Stimulated activated CD4-positive, alpha-beta T cell treated with anti-CD3 and anti-CD28 coated beads, Interleukin-4, amount 100 ng/mL, for 24 hours (primary cell): Measurements from ENCODE around the gene PON2.
"Not testable (repeated sequence)": the region's sequence is repeated elsewhere in the genome, so short reads cannot be mapped to it uniquely, and the experiment has no call there.

Experiments
- DNase-seq: peaks from one replicate; pipeline ENCODE4 v3.0.0-alpha.2; 2020

Gene PON2

DNA sequence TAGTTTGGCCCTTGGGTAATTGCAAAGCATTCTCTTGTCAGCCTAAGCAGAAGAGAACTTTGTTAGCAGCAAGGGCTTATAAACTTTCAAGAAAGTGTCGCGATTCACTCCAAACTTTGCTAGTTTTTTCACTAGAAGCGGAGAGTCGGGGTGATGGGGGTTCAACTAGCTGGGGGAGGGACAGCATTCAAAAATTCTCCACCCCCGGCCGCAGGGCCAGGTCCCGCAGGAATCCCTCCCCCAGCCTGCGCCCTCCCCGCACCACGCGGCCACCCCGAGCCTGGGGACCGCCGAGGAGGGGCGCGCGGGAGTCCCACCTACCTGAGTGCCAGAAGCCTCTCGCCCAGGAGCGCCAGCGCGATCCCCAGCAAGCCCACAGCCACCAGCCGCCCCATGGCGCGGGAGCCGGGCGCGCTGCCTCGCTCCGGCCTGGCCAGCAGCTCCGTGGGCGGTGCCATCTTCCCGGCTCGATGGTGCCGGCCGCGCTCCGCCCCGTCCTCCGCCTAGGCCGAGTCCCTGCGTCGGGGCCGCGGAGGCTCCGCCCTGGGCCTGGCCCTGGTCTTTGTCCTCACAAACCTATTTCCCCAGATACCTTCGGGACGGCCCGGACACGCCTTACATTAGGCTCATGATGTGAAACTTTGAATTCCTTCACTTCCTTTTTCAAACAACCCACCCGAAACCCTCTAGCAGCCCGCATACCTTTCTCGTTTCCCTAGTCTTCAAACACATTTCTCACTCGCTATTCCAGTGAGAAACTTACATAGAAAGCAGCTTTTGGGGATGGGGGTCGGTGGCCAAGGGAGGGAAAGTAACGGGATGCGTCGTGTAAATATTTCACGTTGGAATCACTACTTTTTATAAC lies at the start of gene PON2:
Gene PON2, minus strand, starts transcription at position 472 of the 865 bp plus-strand sequence. Its CDS starts 77 bp downstream, at position 395.
- DNase-seq = peak; percentile 22

GRCh38 chr7:95482424-95482823 lies 47.6 kb upstream of the PON2 start:
- DNase-seq = no peak

GRCh38 chr7:95481271-95482165 lies 46.7 kb upstream of the PON2 start:
- no peak for DNase-seq

DNA sequence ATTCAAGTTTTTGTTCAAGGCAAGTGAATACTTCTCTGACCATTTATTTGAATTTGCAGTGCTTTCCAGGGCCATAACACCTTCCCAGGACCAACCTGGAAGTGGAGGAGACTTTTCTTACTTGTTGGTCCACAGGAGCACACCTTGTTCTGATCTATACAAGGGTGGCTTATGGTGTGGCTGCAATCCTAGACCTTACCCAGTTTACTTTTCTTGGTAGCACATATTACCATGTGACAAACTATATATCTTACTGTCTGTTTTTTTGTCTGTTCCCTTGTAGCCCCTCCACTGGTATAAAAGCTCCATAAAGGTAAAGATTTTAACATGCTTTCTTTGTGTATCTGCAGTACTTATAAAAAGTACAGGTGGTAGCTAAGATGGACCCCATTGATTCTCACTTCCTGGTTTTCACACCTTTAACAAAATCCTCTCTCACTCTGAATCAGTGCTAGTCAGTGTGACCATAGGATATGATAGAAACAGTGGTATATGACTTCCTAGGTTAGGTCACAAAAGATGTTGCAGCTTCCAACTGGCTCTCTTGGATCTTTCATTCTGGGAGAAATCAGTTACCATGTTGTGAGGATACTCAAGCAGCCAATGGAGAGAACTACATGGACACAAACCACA lies 45.3 kb upstream of the PON2 start:
- DNase-seq = no peak

GRCh38 chr7:95478272-95479037 lies 43.6 kb upstream of the PON2 start:
- no peak for DNase-seq

GRCh38 chr7:95476904-95477594 lies 42.2 kb upstream of the PON2 start:
- peak; percentile 50 for DNase-seq

DNA sequence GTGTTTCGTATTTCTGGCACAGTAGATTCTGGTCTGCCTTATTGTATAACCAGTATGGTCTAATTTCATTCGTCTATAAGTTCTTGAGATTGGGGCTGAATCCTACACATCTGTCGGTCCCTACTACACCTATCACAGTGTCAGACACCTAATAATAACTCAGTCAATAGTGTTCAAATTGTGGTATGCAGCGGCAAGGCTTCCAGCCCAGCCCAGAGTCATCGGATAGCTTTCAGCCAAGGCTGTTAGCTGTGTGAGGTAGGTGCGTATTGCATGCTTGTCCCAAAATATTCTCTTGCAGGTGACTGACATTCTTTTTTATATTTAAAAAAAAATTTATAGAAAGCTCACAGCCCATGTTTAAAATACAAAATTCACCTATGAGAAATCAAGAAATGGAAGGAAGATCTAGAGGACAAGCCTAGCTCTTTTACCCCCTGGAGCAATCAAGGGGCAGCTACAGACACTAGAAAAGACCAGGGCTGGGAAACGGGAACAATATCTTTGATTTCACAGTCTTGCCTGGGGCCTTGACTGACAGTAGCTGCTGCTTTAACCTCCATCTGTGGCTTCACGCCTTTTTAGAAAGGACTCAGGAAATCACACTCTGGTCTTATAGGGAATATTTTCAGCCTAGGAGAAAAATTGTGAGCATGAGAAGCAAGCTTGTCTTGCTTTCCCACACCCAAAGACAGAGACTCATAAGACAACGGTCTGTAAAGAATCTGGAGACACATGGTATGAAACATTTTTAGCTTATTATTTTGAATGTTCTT lies 41.4 kb upstream of the PON2 start:
- no peak for DNase-seq

- DNase-seq = no peak
Observed at GRCh38 chr7:95473276-95473985, 38.6 kb upstream of the PON2 start.

- DNase-seq = no peak
Observed at GRCh38 chr7:95472581-95473161, 37.8 kb upstream of the PON2 start.

DNA sequence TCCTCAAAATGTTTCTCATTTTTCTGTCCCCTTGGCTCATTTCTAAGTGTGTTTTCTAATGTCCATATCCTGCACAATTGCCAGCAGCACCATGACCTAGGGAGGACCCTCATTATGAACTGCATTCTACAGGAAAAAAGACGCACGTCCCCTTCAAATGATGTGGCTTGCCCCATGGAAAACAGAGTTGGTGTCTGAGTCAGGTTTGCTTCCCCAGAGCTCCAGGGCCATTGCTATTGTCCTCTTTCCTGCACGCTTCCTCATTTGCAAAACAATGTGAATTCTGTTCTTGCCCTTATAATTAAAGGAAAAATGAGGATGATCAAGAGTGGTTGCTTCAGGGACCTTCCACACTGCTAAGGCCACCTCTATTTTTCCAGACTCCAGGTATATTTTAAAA lies 36.2 kb upstream of the PON2 start:
- DNase-seq = no peak

- DNase-seq = no peak
Observed at GRCh38 chr7:95470452-95470851, 35.6 kb upstream of the PON2 start.

DNA sequence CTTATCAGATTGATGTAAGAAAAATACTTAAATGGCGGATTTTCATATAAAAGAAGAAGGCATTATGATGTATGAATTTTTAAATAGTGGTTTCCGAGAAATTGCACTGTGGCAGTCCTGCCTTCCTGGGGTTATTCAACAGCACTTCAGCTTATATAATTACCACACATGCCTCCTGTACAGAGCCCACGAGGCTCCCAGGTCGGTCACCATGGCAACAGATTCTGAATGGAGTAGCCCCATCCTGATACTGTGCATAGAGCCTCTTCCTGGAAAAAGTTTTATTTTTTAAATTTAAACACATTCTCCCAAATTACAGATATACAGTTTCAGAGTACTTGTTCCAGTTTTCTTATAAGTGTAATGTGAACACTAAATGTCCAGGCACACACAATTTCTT lies 35.0 kb upstream of the PON2 start:
- no peak for DNase-seq

- no peak for DNase-seq
Observed at GRCh38 chr7:95469187-95469586, 34.4 kb upstream of the PON2 start.

- DNase-seq = no peak
Observed at GRCh38 chr7:95467912-95468607, 33.2 kb upstream of the PON2 start.

- not testable (repeated sequence) for DNase-seq
Observed at GRCh38 chr7:95460653-95461052, 25.8 kb upstream of the PON2 start.

DNA sequence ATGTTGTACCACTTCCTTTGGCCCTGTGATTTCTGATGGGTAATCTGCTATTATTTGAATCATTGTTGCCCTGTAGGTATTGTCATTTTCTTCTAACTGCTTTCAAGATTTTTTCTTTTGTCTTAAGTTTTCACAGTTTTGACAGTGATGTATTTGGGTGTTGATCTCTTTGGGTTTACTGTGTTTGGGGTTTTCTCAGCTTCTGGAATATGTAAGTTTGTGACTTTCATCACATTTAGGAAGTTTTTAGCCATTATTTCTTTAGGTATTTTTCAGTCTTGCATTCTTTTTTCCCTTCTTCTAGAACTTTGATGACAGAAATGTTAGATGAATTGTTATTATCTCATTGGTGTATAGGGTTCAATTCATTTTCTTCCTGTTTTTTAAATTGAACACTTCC lies 23.1 kb upstream of the PON2 start:
- no peak for DNase-seq

GRCh38 chr7:95454438-95455045 lies 19.7 kb upstream of the PON2 start:
- no peak for DNase-seq

- no peak for DNase-seq
Observed at GRCh38 chr7:95446618-95447017, 11.8 kb upstream of the PON2 start.

DNA sequence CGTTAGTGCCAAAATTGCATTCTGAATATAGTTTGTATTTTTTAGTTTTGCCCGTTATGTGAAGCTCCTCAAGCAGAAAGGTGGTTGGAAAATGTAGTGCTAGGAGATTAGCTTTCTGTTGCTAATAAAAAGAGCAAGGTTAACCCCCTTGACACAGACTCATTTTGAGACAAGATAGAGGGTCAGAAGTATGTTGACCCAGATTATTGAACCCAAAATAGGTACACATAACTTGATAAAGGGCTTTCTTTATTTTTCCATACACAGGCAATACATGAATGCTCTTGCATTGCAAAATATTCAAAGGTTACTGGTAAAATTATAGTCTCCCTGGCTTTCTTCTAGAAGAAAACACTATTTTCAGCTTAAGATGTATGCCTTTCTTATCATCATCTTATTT lies 10.0 kb upstream of the PON2 start:
- DNase-seq = no peak
